ENCODE results near the gene COA3. TPM values are rescaled to one million over a fixed set of nuclear protein-coding genes. Genes with fewer than 3 reads are reported as not detected.
A peak's percentile ranks its signal among the peaks of the same experiment; 100 is the strongest.
"Not testable (repeated sequence)": the region's sequence is repeated elsewhere in the genome, so short reads cannot be mapped to it uniquely, and the experiment has no call there.

Gene COA3
- total and polyA plus RNA-seq, 2 experiments from 2014 or later = 84.1 to 275 TPM

- no peak overlapping the region for H3K27ac ChIP-seq
- peaks cover 8% of the 10 kb centered on the region for H3K4me1 ChIP-seq (ENCODE audit: low read depth)
- H3K36me3 ChIP-seq = peaks cover 25% of the 10 kb centered on the region
- H3K4me3 ChIP-seq = peak overlapping the region; percentile 69
- no peaks in the 10 kb centered on the region for H3K9me3 ChIP-seq (ENCODE audit: low read depth)
- H3K27me3 ChIP-seq = no peaks in the 10 kb centered on the region
- TF ChIP-seq CTCF (IDR thresholded peaks at IDR 0.05; ENCODE audit: low read depth, low read length) = no peak
- no peak for DNase-seq (ENCODE audit: low read depth in 1 of 2, low spot score in 1 of 2)
These were observed 24.3 kb downstream of the COA3 start for GRCh38 chr17:42774066-42774745.

GRCh38 chr17:42773290-42774035 is 25.0 kb downstream of the COA3 start, which contains the start of gene VPS25:
TSS of gene VPS25 (plus strand) at chr17:42773449. CDS start at chr17:42773476, 27 bp downstream.
- H3K4me3 ChIP-seq = peak within 1 kb of the TSS; percentile 69
- no peaks in the 10 kb centered on the region for H3K9me3 ChIP-seq (ENCODE audit: low read depth)
- no peaks in the 10 kb centered on the region for H3K27me3 ChIP-seq
- peaks cover 8% of the 10 kb centered on the region for H3K4me1 ChIP-seq (ENCODE audit: low read depth)
- DNase-seq (ENCODE audit: low read depth in 1 of 2, low spot score in 1 of 2) = peak; percentile 83 to 89
- peak; percentile 24 for TF ChIP-seq CTCF (IDR thresholded peaks at IDR 0.05; ENCODE audit: low read depth, low read length)
- peak within 1 kb of the TSS; percentile 41 for H3K27ac ChIP-seq
- H3K36me3 ChIP-seq = peaks cover 19% of the 10 kb centered on the region

GRCh38 chr17:42772945-42773289 is 25.6 kb downstream of the COA3 start:
- no peak for DNase-seq (ENCODE audit: low read depth in 1 of 2, low spot score in 1 of 2)
- H3K27me3 ChIP-seq = no peaks in the 10 kb centered on the region
- no peaks in the 10 kb centered on the region for H3K9me3 ChIP-seq (ENCODE audit: low read depth)
- no peak for TF ChIP-seq CTCF (IDR thresholded peaks at IDR 0.05; ENCODE audit: low read depth, low read length)
- H3K4me1 ChIP-seq (ENCODE audit: low read depth) = peaks cover 8% of the 10 kb centered on the region
- H3K36me3 ChIP-seq = peaks cover 19% of the 10 kb centered on the region
- peak overlapping the region; percentile 41 for H3K27ac ChIP-seq
- peak overlapping the region; percentile 69 for H3K4me3 ChIP-seq

- H3K4me3 ChIP-seq; DNase-seq (ENCODE audit: low read depth in 1 of 2, low spot score in 1 of 2); H3K36me3 ChIP-seq; H3K27ac ChIP-seq; H3K9me3 ChIP-seq (ENCODE audit: low read depth); H3K27me3 ChIP-seq; H3K4me1 ChIP-seq (ENCODE audit: low read depth): not testable (repeated sequence)
These were observed 28.5 kb downstream of the COA3 start for GRCh38 chr17:42769964-42770363.

GRCh38 chr17:42768006-42768405 is 30.5 kb downstream of the COA3 start:
- H3K9me3 ChIP-seq (ENCODE audit: low read depth); H3K4me3 ChIP-seq; H3K27me3 ChIP-seq; H3K36me3 ChIP-seq; DNase-seq (ENCODE audit: low read depth in 1 of 2, low spot score in 1 of 2); H3K27ac ChIP-seq; H3K4me1 ChIP-seq (ENCODE audit: low read depth): not testable (repeated sequence)

- Histone ChIP-seq H3K9me3 (ENCODE audit: low read depth) (no peaks in the 10 kb centered on the region), H3K27ac (no peak overlapping the region), H3K36me3 (no peaks in the 10 kb centered on the region), H3K4me1 (ENCODE audit: low read depth) (no peaks in the 10 kb centered on the region), H3K4me3 (no peak overlapping the region), H3K27me3 (no peaks in the 10 kb centered on the region)
- DNase-seq (ENCODE audit: low read depth in 1 of 2, low spot score in 1 of 2) = no peak
- TF ChIP-seq CTCF (IDR thresholded peaks at IDR 0.05; ENCODE audit: low read depth, low read length) = no peak
These were observed 31.0 kb downstream of the COA3 start for GRCh38 chr17:42767512-42767911.
